Central memory CD4-positive, alpha-beta T cell (primary cell): ENCODE data around the gene COPS7A.

Experiments used
- DNase-seq: peaks from one replicate; pipeline ENCODE4 v3.0.0; 2022

Gene COPS7A

GRCh38 chr12:6751767-6752166, 27.9 kb downstream of the COPS7A start:
- no peak for DNase-seq

GRCh38 chr12:6752167-6752920, 28.5 kb downstream of the COPS7A start:
- no peak for DNase-seq

- peak; percentile 97 for DNase-seq
Measured at GRCh38 chr12:6752921-6753771, 29.3 kb downstream of the COPS7A start, which contains the start of gene MLF2. MLF2 (minus strand) TSS chr12:6753141; CDS start chr12:6752334, 807 bp downstream.

- DNase-seq, result no peak
Measured at GRCh38 chr12:6753772-6754356, 30.0 kb downstream of the COPS7A start.

GRCh38 chr12:6754411-6754810, 30.6 kb downstream of the COPS7A start:
- DNase-seq, result no peak

- DNase-seq, result no peak
Measured at GRCh38 chr12:6757028-6757690, 33.3 kb downstream of the COPS7A start.

- no peak for DNase-seq
Measured at GRCh38 chr12:6758506-6759095, 34.8 kb downstream of the COPS7A start.

GRCh38 chr12:6759741-6760140, 35.9 kb downstream of the COPS7A start:
- DNase-seq, result no peak

GRCh38 chr12:6763380-6763779, 39.5 kb downstream of the COPS7A start:
- no peak for DNase-seq

- DNase-seq, result peak; percentile 60
Measured at GRCh38 chr12:6764011-6764828, 40.4 kb downstream of the COPS7A start.

GRCh38 chr12:6765048-6765633, 41.3 kb downstream of the COPS7A start:
- DNase-seq, result no peak

GRCh38 chr12:6765634-6766581, 42.1 kb downstream of the COPS7A start, which contains the start of gene PTMS:
PTMS (plus strand) TSS chr12:6766363; CDS start chr12:6766706, 343 bp downstream.
- DNase-seq, result no peak

GRCh38 chr12:6766651-6767349, 43.0 kb downstream of the COPS7A start:
- peak; percentile 38 for DNase-seq

- no peak for DNase-seq
Measured at GRCh38 chr12:6767353-6768319, 43.8 kb downstream of the COPS7A start.

- no peak for DNase-seq
Measured at GRCh38 chr12:6768437-6768914, 44.6 kb downstream of the COPS7A start.

- DNase-seq, result no peak
Measured at GRCh38 chr12:6768990-6769389, 45.1 kb downstream of the COPS7A start.

- no peak for DNase-seq
Measured at GRCh38 chr12:6769666-6770065, 45.8 kb downstream of the COPS7A start.

- no peak for DNase-seq
Measured at GRCh38 chr12:6770094-6770493, 46.2 kb downstream of the COPS7A start.
